HFFc6 (cell line): ENCODE data around the gene HMGN1. TPM values are rescaled to one million over a fixed set of nuclear protein-coding genes. Genes with fewer than 3 reads are reported as not detected.
"Not testable (repeated sequence)": the region's sequence is repeated elsewhere in the genome, so short reads cannot be mapped to it uniquely, and the experiment has no call there.

ENCODE experiments used
- DNase-seq: peaks from one replicate; pipeline ENCODE4 v3.0.0-alpha.2; 2018
- H3K27ac Mint-ChIP-seq: 2 replicates; pipeline ENCODE4 v1.8.0; 2020; ENCODE audit warnings: mild to moderate bottlenecking, mixed read lengths
- H3K27me3 Mint-ChIP-seq: 2 replicates; pipeline ENCODE4 v1.8.0; 2021; ENCODE audit warnings: mild to moderate bottlenecking, moderate library complexity, mixed read lengths; ENCODE audit not compliant: insufficient read depth
- H3K36me3 Mint-ChIP-seq: 2 replicates; pipeline ENCODE4 v1.8.0; 2021; ENCODE audit warnings: low read depth, mixed read lengths
- H3K4me1 Mint-ChIP-seq: 2 replicates; pipeline ENCODE4 v1.8.0; 2020; ENCODE audit warnings: low read depth, mixed read lengths
- H3K4me3 Mint-ChIP-seq: 2 replicates; pipeline ENCODE4 v1.8.0; 2020; ENCODE audit warnings: mild to moderate bottlenecking, moderate library complexity, mixed read lengths
- H3K9me3 Mint-ChIP-seq: 2 replicates; pipeline ENCODE4 v1.8.0; 2020; ENCODE audit warnings: mild to moderate bottlenecking, mixed read lengths
- CTCF ChIP-seq: fragments of 200-600 bp; sonication (generic); IDR thresholded peaks from 2 replicates; pipeline ENCODE4 v1.5.0; 2021; ENCODE audit warnings: antibody characterized with exemption, mild to moderate bottlenecking
- total RNA-seq, 6 experiments: library from RNA; stranded (reverse); fragmentation: NEBNext Ultra II Directional; extraction: Animal tissue kit (Norgen Biotek cat#: 25700); gene quantifications; 2 replicates in 1 of 6; 3 replicates in 5 of 6; pipeline ENCODE4 v1.2.3, GENCODE V29; 2021

The HMGN1 gene
- total RNA-seq, 6 experiments from 2014 or later = 177 to 229 (median 202) TPM

GRCh38 chr21:39384674-39385298, 35.9 kb upstream of the HMGN1 start:
- peaks cover 4% of the 10 kb centered on the region; the same call in 1 of the 2 replicates for H3K27me3 Mint-ChIP-seq
- peak; percentile 28 for DNase-seq
- H3K4me1 Mint-ChIP-seq = peaks cover 54% of the 10 kb centered on the region
- H3K4me3 Mint-ChIP-seq = peak overlapping the region; percentile 22; the same call in 1 of the 2 replicates
- no peak for TF ChIP-seq CTCF
- H3K9me3 Mint-ChIP-seq = no peaks in the 10 kb centered on the region
- peak overlapping the region; percentile 70 for H3K27ac Mint-ChIP-seq
- H3K36me3 Mint-ChIP-seq = peaks cover 5% of the 10 kb centered on the region; the same call in 1 of the 2 replicates

GRCh38 chr21:39382096-39382495, 33.2 kb upstream of the HMGN1 start:
- Mint-ChIP-seq H3K27ac (peak overlapping the region; percentile 38), H3K4me1 (peaks cover 33% of the 10 kb centered on the region), H3K4me3 (peak overlapping the region; percentile 8)
- not testable (repeated sequence) for H3K27me3 Mint-ChIP-seq, H3K9me3 Mint-ChIP-seq, H3K36me3 Mint-ChIP-seq, DNase-seq

- peaks cover 5% of the 10 kb centered on the region; the same call in 1 of the 2 replicates for H3K36me3 Mint-ChIP-seq
- H3K27me3 Mint-ChIP-seq = peaks cover 1% of the 10 kb centered on the region
- H3K9me3 Mint-ChIP-seq = no peaks in the 10 kb centered on the region
- H3K4me1 Mint-ChIP-seq = peaks cover 29% of the 10 kb centered on the region
- no peak for DNase-seq
- H3K27ac Mint-ChIP-seq = peak overlapping the region; percentile 99
- peak overlapping the region; percentile 97 for H3K4me3 Mint-ChIP-seq
- no peak for TF ChIP-seq CTCF
Observed at GRCh38 chr21:39381009-39381408, 32.1 kb upstream of the HMGN1 start.

GRCh38 chr21:39379986-39380891, 31.4 kb upstream of the HMGN1 start:
- Mint-ChIP-seq H3K9me3 (no peaks in the 10 kb centered on the region), H3K4me3 (peak overlapping the region; percentile 97), H3K27me3 (no peaks in the 10 kb centered on the region; the same call in none of the 2 replicates), H3K27ac (peak overlapping the region; percentile 99), H3K36me3 (peaks cover 5% of the 10 kb centered on the region; the same call in 1 of the 2 replicates), H3K4me1 (peaks cover 27% of the 10 kb centered on the region)
- TF ChIP-seq CTCF = no peak
- DNase-seq = peak; percentile 98

- peaks cover 5% of the 10 kb centered on the region; the same call in 1 of the 2 replicates for H3K36me3 Mint-ChIP-seq
- no peak for DNase-seq
- peaks cover 24% of the 10 kb centered on the region for H3K4me1 Mint-ChIP-seq
- H3K27me3 Mint-ChIP-seq = no peaks in the 10 kb centered on the region; the same call in none of the 2 replicates
- no peaks in the 10 kb centered on the region for H3K9me3 Mint-ChIP-seq
- no peak overlapping the region for H3K4me3 Mint-ChIP-seq
- H3K27ac Mint-ChIP-seq = no peak overlapping the region
- TF ChIP-seq CTCF = no peak
Observed at GRCh38 chr21:39377444-39378050, 28.7 kb upstream of the HMGN1 start.
